PC-3 (cell line): ENCODE results near the gene PEX14. TPM values are rescaled to one million over a fixed set of nuclear protein-coding genes. Genes with fewer than 3 reads are reported as not detected.
A peak's percentile ranks its signal among the peaks of the same experiment; 100 is the strongest.
"Not testable (repeated sequence)": the region's sequence is repeated elsewhere in the genome, so short reads cannot be mapped to it uniquely, and the experiment has no call there.

Experiments
- ATAC-seq: fragments of 200-7000 bp; cut with Tn5 transposase; 2 replicates; pipeline ENCODE4 v1.9.1; 2020; ENCODE audit warnings: mild to moderate bottlenecking, moderate library complexity
- BruUV-seq: library from RNA; stranded (reverse); fragments of 400-500 nt; replicated peaks from 2 replicates; lab custom pipeline; 2021; lab: Mats Ljungman, UMichigan
- CTCF ChIA-PET: fragments of 300-600 bp; sonication (Branson Sonifier 250); formaldehyde crosslinking; loops from one replicate; lab custom pipeline; 2022; ENCODE audit warnings: antibody characterized with exemption; lab: Charles Lee
- POLR2A ChIA-PET: fragments of 300-600 bp; sonication (Branson Sonifier 250); formaldehyde crosslinking; loops from one replicate; lab custom pipeline; 2022; ENCODE audit warnings: antibody characterized with exemption; ENCODE audit not compliant: unreplicated experiment; lab: Charles Lee
- DNase-seq: peaks from one replicate; pipeline ENCODE4 v3.0.0-alpha.2; 2015
- H2AFZ ChIP-seq: fragments of 300-600 bp; sonication (generic); 2 replicates; pipeline ENCODE4 v1.6.0; 2016; ENCODE audit warnings: antibody characterized with exemption, low read length
- H3F3A ChIP-seq: fragments of 300-600 bp; sonication (generic); one replicate; pipeline ENCODE4 v1.6.0; 2017; ENCODE audit warnings: antibody characterized with exemption, low read length, control low read depth, mild to moderate bottlenecking; ENCODE audit not compliant: unreplicated experiment
- H3K27ac ChIP-seq: fragments of 300-600 bp; sonication (generic); 2 replicates; pipeline ENCODE4 v1.5.1; 2016; ENCODE audit warnings: mild to moderate bottlenecking, low read length
- H3K27me3 ChIP-seq: fragments of 300-600 bp; sonication (generic); 2 replicates; pipeline ENCODE4 v1.6.1; 2016; ENCODE audit warnings: low read length, mixed read lengths
- H3K36me3 ChIP-seq: fragments of 300-600 bp; sonication (generic); 2 replicates; pipeline ENCODE4 v1.6.1; 2016; ENCODE audit warnings: low read depth, mixed run types, low read length, mixed read lengths
- H3K4me1 ChIP-seq: fragments of 300-600 bp; sonication (generic); 2 replicates; pipeline ENCODE4 v1.5.1; 2016; ENCODE audit warnings: low read length; ENCODE audit not compliant: insufficient read depth
- H3K4me2 ChIP-seq: fragments of 300-600 bp; sonication (generic); 2 replicates; pipeline ENCODE4 v1.6.0; 2016; ENCODE audit warnings: low read length
- H3K4me3 ChIP-seq: fragments of 300-600 bp; sonication (generic); 2 replicates; pipeline ENCODE4 v1.5.1; 2016; ENCODE audit warnings: mild to moderate bottlenecking, low read length, mixed read lengths
- H3K79me2 ChIP-seq: fragments of 300-600 bp; sonication (generic); 2 replicates; pipeline ENCODE4 v1.6.1; 2017; ENCODE audit warnings: low read length, mixed read lengths
- H3K9ac ChIP-seq: fragments of 300-600 bp; sonication (generic); 2 replicates; pipeline ENCODE4 v1.6.0; 2016; ENCODE audit warnings: mild to moderate bottlenecking, low read length
- H3K9me2 ChIP-seq: fragments of 300-600 bp; sonication (generic); replicated peaks from 2 replicates; pipeline ENCODE4 v1.6.1; 2016; ENCODE audit warnings: mixed run types, low read length, mixed read lengths
- H3K9me3 ChIP-seq: fragments of 300-600 bp; sonication (generic); 2 replicates; pipeline ENCODE4 v1.6.1; 2016; ENCODE audit warnings: low read length, mixed read lengths
- H4K20me1 ChIP-seq: fragments of 300-600 bp; sonication (generic); 2 replicates; pipeline ENCODE4 v1.6.1; 2016; ENCODE audit warnings: low read length, mixed read lengths
- EZH2 ChIP-seq: fragments of 300-600 bp; sonication (generic); IDR thresholded peaks from one replicate; pipeline ENCODE4 v1.6.1; 2017; ENCODE audit warnings: antibody characterized with exemption, mild to moderate bottlenecking, low read length; ENCODE audit not compliant: unreplicated experiment
- EZH2phosphoT487 ChIP-seq: fragments of 300-600 bp; sonication (generic); IDR thresholded peaks from 2 replicates; pipeline ENCODE4 v1.6.1; 2018; ENCODE audit warnings: mild to moderate bottlenecking, antibody characterized with exemption, low read length, borderline replicate concordance
- intact Hi-C: fragments of 100-400 bp; cut with micrococcal nuclease; formaldehyde crosslinking; loops from 2 replicates; pipeline ENCODE4 v1.9.0; 2023
- total RNA-seq: library from RNA; depleted of rRNA; stranded (reverse); fragments of >200 nt; gene quantifications from 2 replicates; pipeline ENCODE4 v1.2.3, GENCODE V29; 2014
- TF ChIP-seq, protein P1 (sequence below): fragments of 300-600 bp; sonication (generic); conservative IDR thresholded peaks from 2 replicates; pipeline ENCODE4 v1.5.1; 2017; ENCODE audit warnings: antibody characterized with exemption, low read depth, mild to moderate bottlenecking, low read length

Gene PEX14
- total RNA-seq, 1 experiment from 2014 or later, result 24.9 TPM

- ChIA-PET CTCF (no interaction called here), POLR2A (no interaction called here)
- ATAC-seq (no peak), DNase-seq (no peak)
- H3K36me3 ChIP-seq, result peaks cover 3% of the 10 kb centered on the region
- no TSS peak for BruUV-seq
- peaks cover 24% of the 10 kb centered on the region for H3K4me1 ChIP-seq
- H3K79me2 ChIP-seq, result peaks cover 52% of the 10 kb centered on the region
- H4K20me1 ChIP-seq, result no peaks in the 10 kb centered on the region
- peak overlapping the region; percentile 95 for H2AFZ ChIP-seq
- peak overlapping the region; percentile 94; the same call in 1 of the 2 replicates for H3K4me2 ChIP-seq
- no peaks in the 10 kb centered on the region for H3F3A ChIP-seq
- H3K9ac ChIP-seq, result no peak overlapping the region
- H3K27ac ChIP-seq, result no peak overlapping the region
- H3K9me2 ChIP-seq, result no peaks in the 10 kb centered on the region
- TF ChIP-seq, protein P1, sequence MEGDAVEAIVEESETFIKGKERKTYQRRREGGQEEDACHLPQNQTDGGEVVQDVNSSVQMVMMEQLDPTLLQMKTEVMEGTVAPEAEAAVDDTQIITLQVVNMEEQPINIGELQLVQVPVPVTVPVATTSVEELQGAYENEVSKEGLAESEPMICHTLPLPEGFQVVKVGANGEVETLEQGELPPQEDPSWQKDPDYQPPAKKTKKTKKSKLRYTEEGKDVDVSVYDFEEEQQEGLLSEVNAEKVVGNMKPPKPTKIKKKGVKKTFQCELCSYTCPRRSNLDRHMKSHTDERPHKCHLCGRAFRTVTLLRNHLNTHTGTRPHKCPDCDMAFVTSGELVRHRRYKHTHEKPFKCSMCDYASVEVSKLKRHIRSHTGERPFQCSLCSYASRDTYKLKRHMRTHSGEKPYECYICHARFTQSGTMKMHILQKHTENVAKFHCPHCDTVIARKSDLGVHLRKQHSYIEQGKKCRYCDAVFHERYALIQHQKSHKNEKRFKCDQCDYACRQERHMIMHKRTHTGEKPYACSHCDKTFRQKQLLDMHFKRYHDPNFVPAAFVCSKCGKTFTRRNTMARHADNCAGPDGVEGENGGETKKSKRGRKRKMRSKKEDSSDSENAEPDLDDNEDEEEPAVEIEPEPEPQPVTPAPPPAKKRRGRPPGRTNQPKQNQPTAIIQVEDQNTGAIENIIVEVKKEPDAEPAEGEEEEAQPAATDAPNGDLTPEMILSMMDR, result no peak
- no peak for TF ChIP-seq EZH2
- TF ChIP-seq EZH2phosphoT487, result no peak
- peak overlapping the region; percentile 92; the same call in 1 of the 2 replicates for H3K4me3 ChIP-seq
- no peaks in the 10 kb centered on the region for H3K27me3 ChIP-seq
- intact Hi-C loops, result no loop called here
- no peaks in the 10 kb centered on the region for H3K9me3 ChIP-seq
Observed at GRCh38 chr1:10473145-10473765, 1.5 kb upstream of the PEX14 start.

- CTCF ChIA-PET, H3F3A ChIP-seq, H3K36me3 ChIP-seq, BruUV-seq, H4K20me1 ChIP-seq, intact Hi-C loops, H3K9me2 ChIP-seq, H3K27ac ChIP-seq, DNase-seq, ATAC-seq, POLR2A ChIA-PET, H3K9ac ChIP-seq, H3K9me3 ChIP-seq, H3K27me3 ChIP-seq: not testable (repeated sequence)
- peaks cover 62% of the 10 kb centered on the region for H3K79me2 ChIP-seq
- peak overlapping the region; percentile 73 for H2AFZ ChIP-seq
- H3K4me2 ChIP-seq, result peak overlapping the region; percentile 94
- peak overlapping the region; percentile 74; the same call in 1 of the 2 replicates for H3K4me3 ChIP-seq
- H3K4me1 ChIP-seq, result peaks cover 24% of the 10 kb centered on the region
Observed at GRCh38 chr1:10474309-10474612, 489 bp upstream of the PEX14 start.

DNA sequence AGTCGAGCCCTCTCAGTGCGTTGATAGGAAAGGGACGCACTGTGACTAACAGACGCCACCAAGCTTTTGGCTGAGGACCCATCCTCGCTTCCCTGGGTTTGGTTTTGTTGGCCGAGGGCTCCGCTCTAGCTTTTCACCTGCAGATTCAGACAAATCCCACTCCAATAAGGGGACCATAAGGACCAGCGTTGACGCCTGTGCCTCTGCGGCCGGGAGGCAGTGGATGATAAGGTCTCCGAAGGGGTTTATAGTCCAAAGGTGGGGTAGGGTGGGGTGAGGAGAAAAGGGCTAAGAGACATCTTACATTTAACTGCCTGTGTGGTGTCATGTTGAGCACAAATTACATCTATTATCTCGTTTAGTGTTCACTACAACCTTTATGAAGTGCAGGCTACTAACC is 760 bp downstream of the PEX14 start:
- peak overlapping the region; percentile 94 for H3K4me2 ChIP-seq
- H3K79me2 ChIP-seq, result peaks cover 70% of the 10 kb centered on the region
- peaks cover 24% of the 10 kb centered on the region for H3K4me1 ChIP-seq
- H4K20me1 ChIP-seq, result 0 out of 2 replicates have a peak, but pooled peaks cover 5% of the 10 kb centered on the region
- H2AFZ ChIP-seq, result peak overlapping the region; percentile 73; the same call in 1 of the 2 replicates
- CTCF ChIA-PET, result no interaction called here
- no peaks in the 10 kb centered on the region for H3K9me3 ChIP-seq
- POLR2A ChIA-PET, result interaction anchor here (0.6 kb wide), 1 partner anchor 482 kb away, joined by 18 read pairs; no protein-coding TSS in a partner anchor
- H3K9me2 ChIP-seq, result no peaks in the 10 kb centered on the region
- peak overlapping the region; percentile 74 for H3K4me3 ChIP-seq
- no peak overlapping the region for H3K27ac ChIP-seq
- BruUV-seq, result no TSS peak
- intact Hi-C loops, result no loop called here
- no peaks in the 10 kb centered on the region; the same call in 1 of the 2 replicates for H3K36me3 ChIP-seq
- peak overlapping the region; percentile 69 for H3K9ac ChIP-seq
- no peaks in the 10 kb centered on the region for H3F3A ChIP-seq
- TF ChIP-seq, protein P1, result no peak
- TF ChIP-seq EZH2 (no peak), EZH2phosphoT487 (no peak)
- H3K27me3 ChIP-seq, result no peaks in the 10 kb centered on the region
- ATAC-seq (no peak), DNase-seq (no peak)
